Endodermal cell (in vitro differentiated cells): ENCODE measurements around the gene TRPM6. TPM values are rescaled to one million over a fixed set of nuclear protein-coding genes. Genes with fewer than 3 reads are reported as not detected.
A peak's percentile ranks its signal among the peaks of the same experiment; 100 is the strongest.

Source experiments
- DNase-seq: peaks from one replicate; pipeline ENCODE4 v3.0.0-alpha.2; 2017
- H3K27ac ChIP-seq: 2 replicates; pipeline ENCODE4 v1.5.1; 2013; ENCODE audit warnings: mild to moderate bottlenecking, low read depth, low read length, moderate library complexity
- H3K27me3 ChIP-seq: 2 replicates; pipeline ENCODE4 v1.6.1; 2013; ENCODE audit warnings: mild to moderate bottlenecking, low read length, moderate library complexity; ENCODE audit not compliant: insufficient read depth, control insufficient read depth, poor library complexity, severe bottlenecking
- H3K36me3 ChIP-seq: 2 replicates; pipeline ENCODE4 v1.7.0; 2013; ENCODE audit warnings: mild to moderate bottlenecking, low read length, moderate library complexity; ENCODE audit not compliant: control insufficient read depth, insufficient read depth
- H3K4me1 ChIP-seq: one replicate; pipeline ENCODE4 v1.7.0; 2013; ENCODE audit warnings: low read length; ENCODE audit not compliant: control insufficient read depth, insufficient read depth
- H3K4me3 ChIP-seq: 2 replicates; pipeline ENCODE4 v1.5.1; 2013; ENCODE audit warnings: mild to moderate bottlenecking, low read length, moderate library complexity
- H3K9ac ChIP-seq: 2 replicates; pipeline ENCODE4 v1.6.1; 2013; ENCODE audit warnings: mild to moderate bottlenecking, low read length, moderate library complexity; ENCODE audit not compliant: poor library complexity, severe bottlenecking; ENCODE audit errors: extremely low read depth
- H3K9me3 ChIP-seq: 2 replicates; pipeline ENCODE4 v1.6.1; 2013; ENCODE audit warnings: mild to moderate bottlenecking, low read length, moderate library complexity; ENCODE audit not compliant: control insufficient read depth
- H3K27ac Mint-ChIP-seq: 2 replicates; pipeline ENCODE4 v1.8.0; 2020; ENCODE audit warnings: mixed read lengths
- H3K27me3 Mint-ChIP-seq: 2 replicates; pipeline ENCODE4 v1.8.0; 2021; ENCODE audit warnings: mild to moderate bottlenecking, mixed read lengths; ENCODE audit not compliant: insufficient read depth
- H3K36me3 Mint-ChIP-seq: 2 replicates; pipeline ENCODE4 v1.8.0; 2020; ENCODE audit warnings: low read depth, mixed read lengths
- H3K4me1 Mint-ChIP-seq: 2 replicates; pipeline ENCODE4 v1.8.0; 2020; ENCODE audit warnings: mixed read lengths
- H3K4me3 Mint-ChIP-seq: 2 replicates; pipeline ENCODE4 v1.8.0; 2020; ENCODE audit warnings: mild to moderate bottlenecking, moderate library complexity, mixed read lengths
- H3K9me3 Mint-ChIP-seq: 2 replicates; pipeline ENCODE4 v1.8.0; 2020; ENCODE audit warnings: mild to moderate bottlenecking, mixed read lengths
- CTCF ChIP-seq: fragments of 200-600 bp; sonication (generic); conservative IDR thresholded peaks from 2 replicates; pipeline ENCODE4 v1.5.0; 2021; ENCODE audit warnings: antibody characterized with exemption, mild to moderate bottlenecking
- WGBS, 2 experiments: methylation state at CpG; one replicate each; pipeline versions ENCODE4 v1.1.5 to v1.1.7; 2013; ENCODE audit warnings: missing lambda C conversion rate in 2 of 2, mixed read lengths in 1 of 2; ENCODE audit not compliant: insufficient coverage in 1 of 2, insufficient read length in 1 of 2; 5-methylcytosine and 5-hydroxymethylcytosine counted together
- total RNA-seq, 2 donors: library from RNA; stranded (reverse); fragmentation: NEBNext Ultra II Directional in 1 of 2; extraction: Animal tissue kit (Norgen Biotek cat#: 25700) in 1 of 2; gene quantifications; 2 replicates in 1 of 2; 3 replicates in 1 of 2; pipeline ENCODE4 v1.2.1, GENCODE V29; 2021

TRPM6 gene
- total RNA-seq, 2 donors from 2014 or later: 1.2 to 1.7 TPM

GRCh38 chr9:74775396-74775795 is 112.3 kb downstream of the TRPM6 start:
- WGBS, 2 experiments: 88 to 96% methylated on average over 4 to 5 of the region's 5 CpGs
- no peak for TF ChIP-seq CTCF
- H3K9me3 Mint-ChIP-seq: peaks cover 2% of the 10 kb centered on the region

GRCh38 chr9:74773886-74774479 is 113.7 kb downstream of the TRPM6 start:
- Mint-ChIP-seq H3K9me3 (peaks cover 2% of the 10 kb centered on the region), H3K27ac (no peak overlapping the region), H3K4me1 (peaks cover 7% of the 10 kb centered on the region), H3K4me3 (no peak overlapping the region), H3K27me3 (peaks cover 2% of the 10 kb centered on the region), H3K36me3 (peaks cover 3% of the 10 kb centered on the region)
- Histone ChIP-seq H3K9ac (no peak overlapping the region), H3K36me3 (no peaks in the 10 kb centered on the region), H3K4me3 (no peak overlapping the region), H3K4me1 (no peaks in the 10 kb centered on the region), H3K27me3 (no peaks in the 10 kb centered on the region), H3K27ac (no peak overlapping the region), H3K9me3 (no peaks in the 10 kb centered on the region)
- TF ChIP-seq CTCF: peak; percentile 96
- DNase-seq: peak; percentile 89
- 21 to 29% methylated on average over 4 to 8 of the region's 8 CpGs for WGBS, 2 experiments

More at GRCh38 chr9:74775396-74775795, 112.3 kb downstream of the TRPM6 start:
- H3K36me3 Mint-ChIP-seq: peaks cover 3% of the 10 kb centered on the region
- no peaks in the 10 kb centered on the region for H3K9me3 ChIP-seq
- no peak overlapping the region for H3K4me3 ChIP-seq
- H3K4me1 ChIP-seq: no peaks in the 10 kb centered on the region
- H3K9ac ChIP-seq: no peak overlapping the region
- H3K27ac ChIP-seq: no peak overlapping the region
- no peak overlapping the region for H3K4me3 Mint-ChIP-seq
- no peaks in the 10 kb centered on the region for H3K36me3 ChIP-seq
- no peak for DNase-seq
- H3K4me1 Mint-ChIP-seq: peaks cover 7% of the 10 kb centered on the region
- no peak overlapping the region for H3K27ac Mint-ChIP-seq
- H3K27me3 Mint-ChIP-seq: peaks cover 2% of the 10 kb centered on the region
- no peaks in the 10 kb centered on the region for H3K27me3 ChIP-seq

- H3K9me3 Mint-ChIP-seq: peaks cover 2% of the 10 kb centered on the region
- no peak for TF ChIP-seq CTCF
- peaks cover 3% of the 10 kb centered on the region for H3K36me3 Mint-ChIP-seq
- no peak overlapping the region for H3K9ac ChIP-seq
- no peak overlapping the region for H3K4me3 Mint-ChIP-seq
- DNase-seq: no peak
- no peaks in the 10 kb centered on the region for H3K9me3 ChIP-seq
- H3K27me3 Mint-ChIP-seq: peaks cover 2% of the 10 kb centered on the region
- H3K27me3 ChIP-seq: no peaks in the 10 kb centered on the region
- H3K27ac Mint-ChIP-seq: no peak overlapping the region
- no peaks in the 10 kb centered on the region for H3K4me1 ChIP-seq
- H3K27ac ChIP-seq: no peak overlapping the region
- no peak overlapping the region for H3K4me3 ChIP-seq
- peaks cover 2% of the 10 kb centered on the region for H3K4me1 Mint-ChIP-seq
- WGBS, 2 experiments: 80 to 91% methylated on average over 1 to 3 of the region's 4 CpGs
- no peaks in the 10 kb centered on the region for H3K36me3 ChIP-seq
These were observed 115.6 kb downstream of the TRPM6 start for GRCh38 chr9:74772121-74772520.
